Bronchial epithelial cell (primary cell): Measurements from ENCODE around the gene RBM8A. TPM values are rescaled to one million over a fixed set of nuclear protein-coding genes. Genes with fewer than 3 reads are reported as not detected.

Source experiments
- DNase-seq: peaks from one replicate; pipeline ENCODE4 v3.0.0-alpha.2; 2010; ENCODE audit warnings: low read depth
- FAIRE-seq: peaks from 2 replicates; lab custom pipeline; 2011; peaks lifted over from hg19 to GRCh38; lab: Jason Lieb, UNC
- H3K27me3 ChIP-seq: 2 replicates; pipeline ENCODE4 v1.5.1; 2011; ENCODE audit warnings: low read length; ENCODE audit not compliant: control insufficient read depth, insufficient read depth
- H3K36me3 ChIP-seq: 2 replicates; pipeline ENCODE4 v1.5.1; 2011; ENCODE audit warnings: low read length; ENCODE audit not compliant: control insufficient read depth, insufficient read depth
- H3K4me3 ChIP-seq: 2 replicates; pipeline ENCODE4 v1.5.1; 2011; ENCODE audit warnings: mild to moderate bottlenecking, low read depth, low read length, control low read depth
- CTCF ChIP-seq: IDR thresholded peaks from 2 replicates; pipeline ENCODE4 v1.5.1; 2011; ENCODE audit warnings: mild to moderate bottlenecking, moderate library complexity, low read length, control low read depth, inconsistent platforms; ENCODE audit not compliant: insufficient read depth, severe bottlenecking
- total RNA-seq: library from RNA; depleted of rRNA; stranded (reverse); fragments of >200 nt; gene quantifications from 2 replicates; pipeline ENCODE4 v1.2.1, GENCODE V29; 2014

RBM8A gene
- total RNA-seq, 1 donor from 2014 or later, result 221 TPM

DNA sequence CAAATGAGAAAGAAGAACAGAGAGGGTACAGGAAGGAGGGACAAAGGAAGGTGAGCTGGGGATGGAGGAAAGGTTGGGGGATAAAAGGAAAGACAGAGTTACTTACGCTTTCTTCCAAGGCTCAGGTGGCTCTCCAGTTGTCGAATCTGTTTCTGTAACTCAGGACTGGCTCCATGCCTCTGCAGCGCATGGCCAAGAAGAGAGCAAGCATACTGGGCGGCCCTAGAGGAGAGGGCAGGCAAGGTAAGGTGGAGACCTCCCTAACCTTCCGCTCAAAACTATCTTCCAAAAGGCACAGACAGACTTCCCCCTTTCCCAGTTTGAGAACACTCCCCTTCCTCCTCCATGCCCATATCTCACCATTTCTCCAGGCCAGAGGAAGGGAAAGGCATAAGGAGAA, 9.7 kb downstream of the RBM8A start:
- TF ChIP-seq CTCF, result no peak

GRCh38 chr1:145916745-145917144, 10.5 kb downstream of the RBM8A start:
- FAIRE-seq (no peak), DNase-seq (no peak)
- no peaks in the 10 kb centered on the region for H3K27me3 ChIP-seq
- peaks cover 7% of the 10 kb centered on the region for H3K36me3 ChIP-seq
- TF ChIP-seq CTCF, result no peak
- H3K4me3 ChIP-seq, result no peak overlapping the region

More for the DNA sequence above, 9.7 kb downstream of the RBM8A start:
- H3K27me3 ChIP-seq, result no peaks in the 10 kb centered on the region
- peak overlapping the region; percentile 96 for H3K4me3 ChIP-seq
- FAIRE-seq, result no peak
- DNase-seq, result no peak
- peaks cover 5% of the 10 kb centered on the region for H3K36me3 ChIP-seq

- Histone ChIP-seq H3K4me3 (no peak overlapping the region), H3K36me3 (peaks cover 9% of the 10 kb centered on the region), H3K27me3 (no peaks in the 10 kb centered on the region)
- DNase-seq, result no peak
- FAIRE-seq, result no peak
- TF ChIP-seq CTCF, result no peak
Observed at GRCh38 chr1:145912128-145912641, 15.1 kb downstream of the RBM8A start.

DNA sequence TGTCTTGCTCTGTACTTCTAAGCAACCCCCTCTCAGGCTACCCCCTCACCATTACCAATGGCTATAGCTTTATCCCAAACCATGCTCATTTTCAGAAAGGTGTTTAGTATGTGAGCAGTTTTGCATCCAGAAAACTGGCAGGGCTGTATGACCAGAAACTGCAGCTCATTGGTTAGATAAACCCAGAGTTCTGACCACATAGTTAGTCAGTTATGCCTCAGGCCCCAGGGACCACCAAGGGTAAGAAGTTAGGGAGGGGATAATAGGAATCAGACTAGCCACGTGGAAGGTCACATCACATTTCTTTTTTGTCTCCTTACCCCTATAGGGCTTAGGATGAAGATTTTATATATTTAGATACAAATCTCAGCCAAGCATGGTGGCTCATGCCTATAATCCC, 18.6 kb downstream of the RBM8A start:
- H3K36me3 ChIP-seq, result peaks cover 4% of the 10 kb centered on the region
- H3K27me3 ChIP-seq, result no peaks in the 10 kb centered on the region
- FAIRE-seq (no peak), DNase-seq (no peak)
- no peak overlapping the region for H3K4me3 ChIP-seq
- TF ChIP-seq CTCF, result no peak

- no peak overlapping the region for H3K4me3 ChIP-seq
- TF ChIP-seq CTCF, result no peak
- no peaks in the 10 kb centered on the region for H3K27me3 ChIP-seq
- H3K36me3 ChIP-seq, result peaks cover 4% of the 10 kb centered on the region
- no peak for FAIRE-seq
- DNase-seq, result no peak
Observed at GRCh38 chr1:145906954-145907753, 20.1 kb downstream of the RBM8A start.
